GM13977 (cell line): ENCODE results near the gene EPB41L1.

Source experiments
- DNase-seq: peaks from one replicate; pipeline ENCODE4 v3.0.0; 2012; ENCODE audit warnings: low spot score
- in situ Hi-C: fragments of 300-500 bp; cut with MboI; formaldehyde crosslinking; loops from one replicate; pipeline ENCODE4 v1.12.0; 2022; ENCODE audit warnings: low sequenced_read_pairs, low pct_unique_long_range_greater_than_20kb, mixed read lengths, inconsistent platforms; ENCODE audit not compliant: unreplicated experiment
- TF ChIP-seq, protein P1 (sequence below): IDR thresholded peaks from 2 replicates; pipeline ENCODE4 v1.5.1; 2012; ENCODE audit warnings: mild to moderate bottlenecking, control low read depth; ENCODE audit not compliant: insufficient read depth; ENCODE audit errors: extremely low read depth, missing control alignments

Gene EPB41L1

DNA sequence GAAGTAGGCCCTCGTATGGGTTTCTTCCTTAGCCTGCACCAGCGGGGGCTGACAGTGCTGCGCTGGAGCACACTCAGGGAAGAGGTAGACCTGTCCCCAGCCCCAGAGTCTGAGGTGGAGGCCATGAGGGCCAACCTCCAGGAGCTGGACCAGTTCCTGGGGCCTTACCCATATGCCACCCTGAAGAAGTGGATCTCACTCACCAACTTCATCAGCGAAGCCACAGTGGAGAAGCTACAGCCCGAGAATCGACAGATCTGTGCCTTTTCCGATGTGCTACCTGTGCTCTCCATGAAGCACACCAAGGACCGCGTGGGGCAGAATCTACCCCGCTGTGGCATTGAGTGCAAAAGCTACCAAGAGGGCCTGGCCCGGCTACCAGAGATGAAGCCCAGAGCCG lies 85.5 kb downstream of the EPB41L1 start:
- TF ChIP-seq, protein P1, sequence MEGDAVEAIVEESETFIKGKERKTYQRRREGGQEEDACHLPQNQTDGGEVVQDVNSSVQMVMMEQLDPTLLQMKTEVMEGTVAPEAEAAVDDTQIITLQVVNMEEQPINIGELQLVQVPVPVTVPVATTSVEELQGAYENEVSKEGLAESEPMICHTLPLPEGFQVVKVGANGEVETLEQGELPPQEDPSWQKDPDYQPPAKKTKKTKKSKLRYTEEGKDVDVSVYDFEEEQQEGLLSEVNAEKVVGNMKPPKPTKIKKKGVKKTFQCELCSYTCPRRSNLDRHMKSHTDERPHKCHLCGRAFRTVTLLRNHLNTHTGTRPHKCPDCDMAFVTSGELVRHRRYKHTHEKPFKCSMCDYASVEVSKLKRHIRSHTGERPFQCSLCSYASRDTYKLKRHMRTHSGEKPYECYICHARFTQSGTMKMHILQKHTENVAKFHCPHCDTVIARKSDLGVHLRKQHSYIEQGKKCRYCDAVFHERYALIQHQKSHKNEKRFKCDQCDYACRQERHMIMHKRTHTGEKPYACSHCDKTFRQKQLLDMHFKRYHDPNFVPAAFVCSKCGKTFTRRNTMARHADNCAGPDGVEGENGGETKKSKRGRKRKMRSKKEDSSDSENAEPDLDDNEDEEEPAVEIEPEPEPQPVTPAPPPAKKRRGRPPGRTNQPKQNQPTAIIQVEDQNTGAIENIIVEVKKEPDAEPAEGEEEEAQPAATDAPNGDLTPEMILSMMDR: no peak
- DNase-seq: no peak
- in situ Hi-C loops: no loop called here

DNA sequence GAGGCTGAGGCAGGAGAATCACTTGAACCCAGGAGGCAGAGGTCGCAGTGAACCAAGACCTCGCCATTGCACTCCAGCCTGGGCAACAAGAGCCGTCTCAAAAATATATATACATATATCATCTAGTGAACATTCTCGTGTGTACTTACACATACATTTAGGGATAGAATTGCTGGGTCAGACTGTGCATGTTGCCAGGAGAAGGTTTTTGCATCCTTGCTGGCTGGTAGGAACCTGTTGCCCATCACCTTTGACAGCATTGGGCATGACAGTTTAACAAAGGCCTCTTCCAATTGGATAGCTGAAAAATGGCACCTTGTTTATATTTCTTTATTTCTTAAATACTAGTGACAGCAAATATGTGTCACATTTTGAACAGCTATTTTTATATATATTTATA lies 87.1 kb downstream of the EPB41L1 start:
- TF ChIP-seq, protein P1: no peak
- in situ Hi-C loops: no loop called here

DNA sequence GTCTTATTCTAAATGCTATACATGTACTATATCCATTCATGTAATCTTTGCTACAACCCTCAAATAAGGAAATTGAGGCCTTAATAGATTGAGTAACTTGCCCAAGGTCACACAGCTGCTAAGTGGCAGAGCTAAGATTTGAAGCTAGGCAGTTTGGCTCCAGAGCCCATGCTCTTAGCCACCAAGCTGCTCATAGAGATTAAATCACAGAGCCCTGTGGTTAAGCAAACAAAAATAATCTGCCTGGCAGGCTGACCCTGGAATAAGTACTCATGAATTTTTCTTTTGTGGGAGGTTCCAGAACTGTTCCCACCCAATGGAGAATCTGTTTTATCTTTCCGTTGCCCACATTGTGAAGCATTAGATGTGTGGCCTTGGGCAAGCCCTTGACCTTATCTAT lies 89.2 kb downstream of the EPB41L1 start:
- in situ Hi-C loops: no loop called here

More for the DNA sequence above, 87.1 kb downstream of the EPB41L1 start:
- no peak for DNase-seq

DNA sequence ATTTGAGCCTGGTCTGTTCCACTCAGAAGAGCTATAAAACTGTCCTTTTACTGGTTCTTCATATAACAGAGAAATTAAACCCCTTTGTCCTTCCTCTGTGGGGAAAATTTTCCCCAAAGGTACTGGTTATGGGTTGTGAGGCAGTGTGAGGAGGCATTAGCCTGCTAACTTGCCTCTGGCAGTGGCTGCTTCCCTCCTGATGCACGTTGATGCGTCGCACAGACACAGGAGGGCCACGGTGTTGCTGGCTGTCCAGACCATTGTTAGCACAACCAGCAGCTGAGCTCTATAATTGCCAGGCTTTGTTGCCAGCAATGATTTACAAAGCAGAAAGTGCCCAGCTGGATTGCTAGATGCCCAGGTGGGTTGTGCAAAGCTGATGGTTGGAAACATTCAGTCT lies 91.9 kb downstream of the EPB41L1 start:
- no peak for DNase-seq
- TF ChIP-seq, protein P1: no peak
- in situ Hi-C loops: no loop called here

More for the DNA sequence above, 89.2 kb downstream of the EPB41L1 start:
- no peak for DNase-seq
- TF ChIP-seq, protein P1: no peak

DNA sequence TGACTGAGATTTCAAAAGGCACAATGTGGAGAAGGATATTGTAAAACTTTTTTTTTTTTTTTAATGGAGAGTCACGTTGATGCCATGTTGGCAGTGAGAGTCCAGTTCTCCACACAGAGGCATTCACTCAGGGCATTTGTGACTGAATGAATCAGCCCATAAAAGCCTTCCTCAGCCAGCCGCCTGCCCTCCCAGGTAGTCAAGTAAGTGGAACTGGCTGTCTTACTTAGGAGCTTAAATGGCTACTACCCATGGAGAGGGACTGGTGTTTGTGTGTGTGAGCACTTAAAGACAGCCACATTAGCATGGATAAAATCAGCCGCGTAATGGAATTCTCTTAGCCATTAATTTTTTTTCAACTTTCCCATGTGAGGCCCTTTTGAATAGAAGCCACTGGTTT lies 94.3 kb downstream of the EPB41L1 start:
- TF ChIP-seq, protein P1: no peak
- DNase-seq: no peak
- in situ Hi-C loops: no loop called here

DNA sequence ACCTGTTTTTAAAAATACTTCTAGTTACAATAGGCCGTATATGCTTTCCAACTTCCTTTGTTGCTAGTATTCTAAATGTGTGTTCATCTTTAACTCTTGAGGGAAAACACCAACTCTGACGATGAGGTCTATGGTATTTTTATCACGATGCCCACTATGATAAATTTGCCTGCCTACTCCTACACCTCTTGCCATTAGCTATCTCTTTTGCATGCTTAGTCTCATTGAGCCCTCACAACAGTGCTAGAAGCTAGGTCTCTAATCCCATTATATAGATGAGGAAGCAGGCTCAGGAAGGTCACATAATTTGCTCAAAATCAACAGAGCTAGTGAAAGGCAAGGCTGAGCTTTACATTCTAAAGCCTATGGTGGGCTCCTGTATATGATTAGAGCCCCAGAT lies 94.9 kb downstream of the EPB41L1 start:
- TF ChIP-seq, protein P1: no peak
- no peak for DNase-seq
- in situ Hi-C loops: no loop called here

DNA sequence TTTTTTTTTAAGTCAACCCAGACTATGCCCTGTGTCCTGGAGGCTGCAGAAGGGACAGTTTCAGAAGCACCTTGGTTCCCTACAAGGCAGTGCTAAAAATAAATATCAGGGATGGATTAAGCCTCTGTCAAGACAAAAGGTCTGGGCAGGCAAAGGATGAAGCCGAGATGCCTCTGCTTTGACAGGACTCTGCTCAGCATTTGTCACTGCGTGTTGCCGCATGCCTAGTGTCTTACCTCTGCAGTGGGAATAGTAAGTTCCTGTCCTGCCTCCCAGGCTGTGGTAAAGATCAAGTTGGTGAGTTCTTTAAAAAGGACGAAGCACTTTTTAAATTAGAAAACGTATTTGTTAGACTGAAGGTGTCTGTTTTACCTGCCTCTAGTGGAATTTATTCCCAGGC lies 96.9 kb downstream of the EPB41L1 start:
- in situ Hi-C loops: no loop called here
- no peak for DNase-seq
- TF ChIP-seq, protein P1: no peak
